Breast epithelium (tissue), 4 donors: ENCODE measurements around the gene ZMIZ1. TPM values are rescaled to one million over a fixed set of nuclear protein-coding genes. Genes with fewer than 3 reads are reported as not detected.

Source experiments
- DNase-seq, 2 donors: peaks; one replicate each; pipeline ENCODE4 v3.0.0-alpha.2; 2019; ENCODE audit warnings: low spot score in 2 of 2
- H3K27ac ChIP-seq, 2 donors: fragments of 200-600 bp; sonication (generic) in 1 of 2; one replicate each; pipeline ENCODE4 v1.5.1; 2016 to 2019; ENCODE audit warnings: mild to moderate bottlenecking in 1 of 2
- H3K27me3 ChIP-seq, 2 donors: fragments of 200-600 bp; sonication (generic) in 1 of 2; one replicate each; pipeline versions ENCODE4 v1.5.1 to v1.6.0; 2017 to 2019; ENCODE audit warnings: control low read depth in 1 of 2, mild to moderate bottlenecking in 1 of 2
- H3K36me3 ChIP-seq: fragments of 200-600 bp; one replicate; pipeline ENCODE4 v1.5.1; 2019
- H3K4me1 ChIP-seq, 2 donors: fragments of 200-600 bp; sonication (generic); one replicate each; pipeline ENCODE4 v1.5.1; 2016 to 2019; ENCODE audit warnings: control low read depth in 1 of 2
- H3K4me3 ChIP-seq, 3 donors: fragments of 200-600 bp; sonication (generic); 1 replicate in 2 of 3; 2 replicates in 1 of 3; pipeline ENCODE4 v1.5.1; 2016 to 2019; ENCODE audit warnings: mild to moderate bottlenecking in 3 of 3, moderate library complexity in 2 of 3
- H3K9me3 ChIP-seq, 2 donors: fragments of 200-600 bp; sonication (generic) in 1 of 2; one replicate each; pipeline ENCODE4 v1.5.1; 2016 to 2019; ENCODE audit warnings: control low read depth in 1 of 2
- CTCF ChIP-seq, 3 donors: fragments of 450-650 bp; IDR thresholded peaks; one replicate each; pipeline ENCODE4 v1.5.1; 2016 to 2017; ENCODE audit warnings: antibody characterized with exemption in 3 of 3, mild to moderate bottlenecking in 3 of 3, moderate library complexity in 3 of 3
- POLR2A ChIP-seq: fragments of 450-650 bp; IDR thresholded peaks from one replicate; pipeline ENCODE4 v1.6.1; 2016; ENCODE audit warnings: antibody characterized with exemption, mild to moderate bottlenecking, moderate library complexity
- POLR2AphosphoS5 ChIP-seq, 3 donors: sonication (generic); formaldehyde crosslinking; IDR thresholded peaks; one replicate each; pipeline ENCODE4 v1.6.1; 2017; ENCODE audit warnings: antibody characterized with exemption in 3 of 3
- intact Hi-C: fragments of 100-400 bp; cut with DNase I; formaldehyde crosslinking; loops from one replicate; pipeline ENCODE4 v1.15.1; 2023; ENCODE audit warnings: low total_unique reads
- total RNA-seq, 3 donors: library from RNA; depleted of rRNA; stranded (reverse); fragments of >200 nt; gene quantifications; one replicate each; pipeline ENCODE4 v1.1.0, GENCODE V29; 2016

ZMIZ1 gene
- total RNA-seq, 3 donors from 2014 or later: 34.4 to 63.7 (median 39.8) TPM

GRCh38 chr10:79072994-79073645 lies 4.4 kb downstream of the ZMIZ1 start:
- no peaks in the 10 kb centered on the region for H3K9me3 ChIP-seq
- H3K4me1 ChIP-seq: peaks cover 9 to 36% of the 10 kb centered on the region in 2 donors
- no peaks in the 10 kb centered on the region for H3K27me3 ChIP-seq
- DNase-seq: no peak
- intact Hi-C loops: no loop called here
- no peaks in the 10 kb centered on the region for H3K36me3 ChIP-seq
- peak overlapping the region; percentile 98 to 99 for H3K27ac ChIP-seq
- TF ChIP-seq CTCF (IDR thresholded peaks at IDR 0.05) (peak in 1 of 3 donors; percentile 22), POLR2AphosphoS5 (IDR thresholded peaks at IDR 0.05) (no peak)
- H3K4me3 ChIP-seq: peak overlapping the region; percentile 1 to 98 (median 65)

GRCh38 chr10:79073784-79074432 lies 5.1 kb downstream of the ZMIZ1 start:
- no peak for DNase-seq
- H3K27ac ChIP-seq: peak overlapping the region; percentile 98 to 99
- H3K9me3 ChIP-seq: no peaks in the 10 kb centered on the region
- H3K4me1 ChIP-seq: peaks cover 10 to 40% of the 10 kb centered on the region in 2 donors
- H3K36me3 ChIP-seq: no peaks in the 10 kb centered on the region
- H3K4me3 ChIP-seq: peak overlapping the region in 2 of 3 donors; percentile 1 to 98
- intact Hi-C loops: no loop called here
- no peaks in the 10 kb centered on the region for H3K27me3 ChIP-seq
- TF ChIP-seq POLR2A (no peak), CTCF (IDR thresholded peaks at IDR 0.05) (no peak), POLR2AphosphoS5 (IDR thresholded peaks at IDR 0.05) (no peak)

- peak in 1 of 2 donors; percentile 65 for DNase-seq
- Histone ChIP-seq H3K36me3 (no peaks in the 10 kb centered on the region), H3K27ac (peak overlapping the region; percentile 98 to 99), H3K4me3 (peak overlapping the region in 1 of 3 donors; percentile 20), H3K4me1 (peaks cover 17 to 47% of the 10 kb centered on the region in 2 donors), H3K27me3 (no peaks in the 10 kb centered on the region), H3K9me3 (no peaks in the 10 kb centered on the region)
- TF ChIP-seq POLR2AphosphoS5 (IDR thresholded peaks at IDR 0.05) (no peak), CTCF (IDR thresholded peaks at IDR 0.05) (no peak), POLR2A (no peak)
- intact Hi-C loops: no loop called here
Observed at GRCh38 chr10:79074732-79075131, 6.0 kb downstream of the ZMIZ1 start.

GRCh38 chr10:79075418-79075817 lies 6.7 kb downstream of the ZMIZ1 start:
- Histone ChIP-seq H3K36me3 (no peaks in the 10 kb centered on the region), H3K4me3 (no peak overlapping the region), H3K27ac (peak overlapping the region in 1 of 2 donors; percentile 36), H3K9me3 (no peaks in the 10 kb centered on the region), H3K4me1 (peaks cover 19 to 53% of the 10 kb centered on the region in 2 donors), H3K27me3 (no peaks in the 10 kb centered on the region)
- DNase-seq: no peak
- TF ChIP-seq POLR2AphosphoS5 (IDR thresholded peaks at IDR 0.05) (no peak), POLR2A (no peak), CTCF (IDR thresholded peaks at IDR 0.05) (no peak)
- intact Hi-C loops: no loop called here

- no peaks in the 10 kb centered on the region for H3K9me3 ChIP-seq
- TF ChIP-seq CTCF (IDR thresholded peaks at IDR 0.05): no peak
- TF ChIP-seq POLR2AphosphoS5 (IDR thresholded peaks at IDR 0.05): no peak
- no peak for TF ChIP-seq POLR2A
- H3K4me1 ChIP-seq: peaks cover 36 to 65% of the 10 kb centered on the region in 2 donors
- no peaks in the 10 kb centered on the region for H3K36me3 ChIP-seq
- no peaks in the 10 kb centered on the region for H3K27me3 ChIP-seq
- no peak for DNase-seq
- intact Hi-C loops: no loop called here
- no peak overlapping the region for H3K4me3 ChIP-seq
- peak overlapping the region; percentile 33 to 39 for H3K27ac ChIP-seq
Observed at GRCh38 chr10:79077488-79078173, 8.9 kb downstream of the ZMIZ1 start.
